Measurements from ENCODE around the gene RHNO1.

Gene RHNO1

GRCh38 chr12:2890001-2890387 lies 13.0 kb downstream of the RHNO1 start:
- Histone ChIP-seq H3K4me1 (ENCODE audit: control insufficient read depth, insufficient read depth, low read length) (peaks cover 13% of the 10 kb centered on the region), H3K36me3 (ENCODE audit: control insufficient read depth, insufficient read depth, low read length) (peaks cover 37% of the 10 kb centered on the region), H3K4me3 (ENCODE audit: low read depth, low read length) (peak overlapping the region; percentile 92), H3K27me3 (ENCODE audit: control insufficient read depth, insufficient read depth, low read length) (no peaks in the 10 kb centered on the region), H3K9me3 (ENCODE audit: control insufficient read depth, insufficient read depth, low read depth, low read length) (no peaks in the 10 kb centered on the region), H3K9ac (ENCODE audit: low read length) (peak overlapping the region; percentile 63), H3K27ac (ENCODE audit: low read depth, low read length) (no peak overlapping the region)

- peaks cover 37% of the 10 kb centered on the region for H3K36me3 ChIP-seq (ENCODE audit: control insufficient read depth, insufficient read depth, low read length)
- H3K9me3 ChIP-seq (ENCODE audit: control insufficient read depth, insufficient read depth, low read depth, low read length) = no peaks in the 10 kb centered on the region
- peaks cover 15% of the 10 kb centered on the region; the same call in 1 of the 2 replicates for H3K4me1 ChIP-seq (ENCODE audit: control insufficient read depth, insufficient read depth, low read length)
- no peaks in the 10 kb centered on the region for H3K27me3 ChIP-seq (ENCODE audit: control insufficient read depth, insufficient read depth, low read length)
- peak within 1 kb of the TSS; percentile 76 for H3K9ac ChIP-seq (ENCODE audit: low read length)
- H3K27ac ChIP-seq (ENCODE audit: low read depth, low read length) = peak within 1 kb of the TSS; percentile 40; the same call in 1 of the 2 replicates
- peak within 1 kb of the TSS; percentile 92 for H3K4me3 ChIP-seq (ENCODE audit: low read depth, low read length)
Observed at GRCh38 chr12:2890388-2891239, 13.6 kb downstream of the RHNO1 start, which contains the start of gene TULP3. TULP3 (plus strand) TSS chr12:2890891; CDS start chr12:2890948, 57 bp downstream.

- Histone ChIP-seq H3K27ac (ENCODE audit: low read depth, low read length) (peak overlapping the region; percentile 40; the same call in 1 of the 2 replicates), H3K4me1 (ENCODE audit: control insufficient read depth, insufficient read depth, low read length) (peaks cover 15% of the 10 kb centered on the region; the same call in 1 of the 2 replicates), H3K27me3 (ENCODE audit: control insufficient read depth, insufficient read depth, low read length) (no peaks in the 10 kb centered on the region), H3K36me3 (ENCODE audit: control insufficient read depth, insufficient read depth, low read length) (peaks cover 30% of the 10 kb centered on the region), H3K9ac (ENCODE audit: low read length) (peak overlapping the region; percentile 76), H3K4me3 (ENCODE audit: low read depth, low read length) (peak overlapping the region; percentile 92), H3K9me3 (ENCODE audit: control insufficient read depth, insufficient read depth, low read depth, low read length) (no peaks in the 10 kb centered on the region)
Observed at GRCh38 chr12:2891240-2892053, 14.4 kb downstream of the RHNO1 start.

GRCh38 chr12:2892246-2892645 lies 15.2 kb downstream of the RHNO1 start:
- H3K27ac ChIP-seq (ENCODE audit: low read depth, low read length) = no peak overlapping the region
- H3K36me3 ChIP-seq (ENCODE audit: control insufficient read depth, insufficient read depth, low read length) = peaks cover 22% of the 10 kb centered on the region
- no peaks in the 10 kb centered on the region for H3K9me3 ChIP-seq (ENCODE audit: control insufficient read depth, insufficient read depth, low read depth, low read length)
- peaks cover 15% of the 10 kb centered on the region; the same call in 1 of the 2 replicates for H3K4me1 ChIP-seq (ENCODE audit: control insufficient read depth, insufficient read depth, low read length)
- H3K4me3 ChIP-seq (ENCODE audit: low read depth, low read length) = peak overlapping the region; percentile 92; the same call in 1 of the 2 replicates
- no peaks in the 10 kb centered on the region for H3K27me3 ChIP-seq (ENCODE audit: control insufficient read depth, insufficient read depth, low read length)
- no peak overlapping the region for H3K9ac ChIP-seq (ENCODE audit: low read length)

- peaks cover 15% of the 10 kb centered on the region; the same call in 1 of the 2 replicates for H3K4me1 ChIP-seq (ENCODE audit: control insufficient read depth, insufficient read depth, low read length)
- no peaks in the 10 kb centered on the region for H3K9me3 ChIP-seq (ENCODE audit: control insufficient read depth, insufficient read depth, low read depth, low read length)
- no peak overlapping the region for H3K9ac ChIP-seq (ENCODE audit: low read length)
- H3K36me3 ChIP-seq (ENCODE audit: control insufficient read depth, insufficient read depth, low read length) = peaks cover 15% of the 10 kb centered on the region
- H3K4me3 ChIP-seq (ENCODE audit: low read depth, low read length) = no peak overlapping the region
- no peaks in the 10 kb centered on the region for H3K27me3 ChIP-seq (ENCODE audit: control insufficient read depth, insufficient read depth, low read length)
- no peak overlapping the region for H3K27ac ChIP-seq (ENCODE audit: low read depth, low read length)
Observed at GRCh38 chr12:2893007-2893406, 16.0 kb downstream of the RHNO1 start.

- Histone ChIP-seq H3K27ac (ENCODE audit: low read depth, low read length) (no peak overlapping the region), H3K9ac (ENCODE audit: low read length) (no peak overlapping the region), H3K36me3 (ENCODE audit: control insufficient read depth, insufficient read depth, low read length) (no peaks in the 10 kb centered on the region), H3K4me3 (ENCODE audit: low read depth, low read length) (no peak overlapping the region), H3K27me3 (ENCODE audit: control insufficient read depth, insufficient read depth, low read length) (no peaks in the 10 kb centered on the region), H3K9me3 (ENCODE audit: control insufficient read depth, insufficient read depth, low read depth, low read length) (no peaks in the 10 kb centered on the region), H3K4me1 (ENCODE audit: control insufficient read depth, insufficient read depth, low read length) (peaks cover 12% of the 10 kb centered on the region; the same call in 1 of the 2 replicates)
Observed at GRCh38 chr12:2895051-2895451, 18.0 kb downstream of the RHNO1 start.

GRCh38 chr12:2895511-2895910 lies 18.5 kb downstream of the RHNO1 start:
- Histone ChIP-seq H3K4me1 (ENCODE audit: control insufficient read depth, insufficient read depth, low read length) (peaks cover 10% of the 10 kb centered on the region; the same call in 1 of the 2 replicates), H3K4me3 (ENCODE audit: low read depth, low read length) (no peak overlapping the region), H3K27me3 (ENCODE audit: control insufficient read depth, insufficient read depth, low read length) (no peaks in the 10 kb centered on the region), H3K9me3 (ENCODE audit: control insufficient read depth, insufficient read depth, low read depth, low read length) (no peaks in the 10 kb centered on the region), H3K9ac (ENCODE audit: low read length) (no peak overlapping the region), H3K36me3 (ENCODE audit: control insufficient read depth, insufficient read depth, low read length) (no peaks in the 10 kb centered on the region), H3K27ac (ENCODE audit: low read depth, low read length) (no peak overlapping the region)

GRCh38 chr12:2897418-2897817 lies 20.4 kb downstream of the RHNO1 start:
- Histone ChIP-seq H3K4me1 (ENCODE audit: control insufficient read depth, insufficient read depth, low read length) (peaks cover 10% of the 10 kb centered on the region; the same call in 1 of the 2 replicates), H3K4me3 (ENCODE audit: low read depth, low read length) (no peak overlapping the region), H3K9ac (ENCODE audit: low read length) (no peak overlapping the region), H3K27me3 (ENCODE audit: control insufficient read depth, insufficient read depth, low read length) (no peaks in the 10 kb centered on the region), H3K9me3 (ENCODE audit: control insufficient read depth, insufficient read depth, low read depth, low read length) (no peaks in the 10 kb centered on the region), H3K27ac (ENCODE audit: low read depth, low read length) (no peak overlapping the region), H3K36me3 (ENCODE audit: control insufficient read depth, insufficient read depth, low read length) (no peaks in the 10 kb centered on the region)

- Histone ChIP-seq H3K36me3 (ENCODE audit: control insufficient read depth, insufficient read depth, low read length) (no peaks in the 10 kb centered on the region), H3K4me3 (ENCODE audit: low read depth, low read length) (no peak overlapping the region), H3K4me1 (ENCODE audit: control insufficient read depth, insufficient read depth, low read length) (no peaks in the 10 kb centered on the region; the same call in 1 of the 2 replicates), H3K27me3 (ENCODE audit: control insufficient read depth, insufficient read depth, low read length) (no peaks in the 10 kb centered on the region), H3K27ac (ENCODE audit: low read depth, low read length) (no peak overlapping the region), H3K9ac (ENCODE audit: low read length) (no peak overlapping the region), H3K9me3 (ENCODE audit: control insufficient read depth, insufficient read depth, low read depth, low read length) (no peaks in the 10 kb centered on the region)
Observed at GRCh38 chr12:2900642-2901041, 23.6 kb downstream of the RHNO1 start.

- H3K4me3 ChIP-seq (ENCODE audit: low read depth, low read length) = no peak overlapping the region
- no peaks in the 10 kb centered on the region for H3K27me3 ChIP-seq (ENCODE audit: control insufficient read depth, insufficient read depth, low read length)
- H3K9me3 ChIP-seq (ENCODE audit: control insufficient read depth, insufficient read depth, low read depth, low read length) = no peaks in the 10 kb centered on the region
- H3K36me3 ChIP-seq (ENCODE audit: control insufficient read depth, insufficient read depth, low read length) = no peaks in the 10 kb centered on the region
- H3K27ac ChIP-seq (ENCODE audit: low read depth, low read length) = no peak overlapping the region
- H3K4me1 ChIP-seq (ENCODE audit: control insufficient read depth, insufficient read depth, low read length) = no peaks in the 10 kb centered on the region; the same call in 1 of the 2 replicates
- H3K9ac ChIP-seq (ENCODE audit: low read length) = no peak overlapping the region
Observed at GRCh38 chr12:2902272-2902880, 25.4 kb downstream of the RHNO1 start.

Measured in HUES6 (cell line).